Measurements from ENCODE around the gene GEN1. TPM values are rescaled to one million over a fixed set of nuclear protein-coding genes. Genes with fewer than 3 reads are reported as not detected.

GEN1 gene
- total and polyA plus RNA-seq, 2 donors from 2014 or later: 1.4 to 6.2 TPM

DNA sequence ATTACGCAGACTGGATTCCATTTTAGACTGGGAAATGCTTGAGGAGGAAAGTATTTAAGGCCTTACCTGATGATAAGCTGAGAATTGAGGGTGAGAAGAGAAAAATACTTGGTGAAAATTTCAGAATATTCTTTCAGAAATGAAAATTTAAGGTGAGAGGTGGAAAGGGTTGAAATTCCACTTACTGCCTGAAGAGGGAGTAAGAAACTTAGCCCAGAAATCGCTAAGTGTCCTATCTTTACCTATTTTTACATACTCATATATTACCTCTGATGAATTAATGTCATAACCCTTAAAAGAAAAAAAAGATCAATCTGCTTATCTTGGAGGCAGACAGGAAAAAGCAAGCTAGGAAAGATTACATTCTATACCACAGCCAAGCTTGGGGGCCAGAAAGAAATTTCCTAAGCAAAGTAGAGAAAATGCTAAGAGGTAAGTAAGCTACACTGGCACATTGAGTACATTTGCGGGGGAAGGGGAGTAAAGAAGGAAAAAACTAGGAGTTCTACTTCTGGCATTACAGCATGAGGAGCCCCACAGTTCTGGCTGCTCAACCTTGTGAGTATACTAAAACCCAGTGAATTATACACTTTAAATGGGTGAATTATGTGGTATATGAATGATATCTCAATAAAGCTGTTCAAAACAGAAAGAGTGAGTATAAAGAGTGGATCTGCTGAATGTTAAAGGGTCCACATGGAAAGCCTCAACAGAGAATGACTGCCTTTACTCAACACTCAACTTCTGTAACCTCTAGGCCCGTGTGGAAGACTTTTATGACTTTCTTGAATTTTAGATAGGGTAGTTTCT, 34.2 kb upstream of the GEN1 start:
- Histone ChIP-seq H3K36me3 (ENCODE audit: control insufficient read depth in 2 of 3, insufficient read depth in 3 of 3, low read length in 3 of 3) (peaks cover 3 to 9% (median 4%) of the 10 kb centered on the region in 3 donors), H3K9ac (ENCODE audit: low read length in 3 of 3) (no peak overlapping the region), H3K27ac (ENCODE audit: low read depth in 2 of 2, low read length in 2 of 2) (no peak overlapping the region), H3K4me1 (ENCODE audit: control insufficient read depth in 2 of 3, insufficient read depth in 2 of 3, low read depth in 1 of 3, low read length in 3 of 3) (no peaks in the 10 kb centered on the region), H3K9me3 (ENCODE audit: control insufficient read depth in 2 of 3, insufficient read depth in 1 of 3, low read length in 3 of 3) (no peaks in the 10 kb centered on the region), H3K4me3 (ENCODE audit: low read length in 3 of 3) (no peak overlapping the region), H3K27me3 (ENCODE audit: control insufficient read depth, insufficient read depth, low read length) (no peaks in the 10 kb centered on the region)
- peak in 2 of 5 donors; percentile 3 to 7 for DNase-seq
- FAIRE-seq: peak; percentile 32
- TF ChIP-seq, protein P1, sequence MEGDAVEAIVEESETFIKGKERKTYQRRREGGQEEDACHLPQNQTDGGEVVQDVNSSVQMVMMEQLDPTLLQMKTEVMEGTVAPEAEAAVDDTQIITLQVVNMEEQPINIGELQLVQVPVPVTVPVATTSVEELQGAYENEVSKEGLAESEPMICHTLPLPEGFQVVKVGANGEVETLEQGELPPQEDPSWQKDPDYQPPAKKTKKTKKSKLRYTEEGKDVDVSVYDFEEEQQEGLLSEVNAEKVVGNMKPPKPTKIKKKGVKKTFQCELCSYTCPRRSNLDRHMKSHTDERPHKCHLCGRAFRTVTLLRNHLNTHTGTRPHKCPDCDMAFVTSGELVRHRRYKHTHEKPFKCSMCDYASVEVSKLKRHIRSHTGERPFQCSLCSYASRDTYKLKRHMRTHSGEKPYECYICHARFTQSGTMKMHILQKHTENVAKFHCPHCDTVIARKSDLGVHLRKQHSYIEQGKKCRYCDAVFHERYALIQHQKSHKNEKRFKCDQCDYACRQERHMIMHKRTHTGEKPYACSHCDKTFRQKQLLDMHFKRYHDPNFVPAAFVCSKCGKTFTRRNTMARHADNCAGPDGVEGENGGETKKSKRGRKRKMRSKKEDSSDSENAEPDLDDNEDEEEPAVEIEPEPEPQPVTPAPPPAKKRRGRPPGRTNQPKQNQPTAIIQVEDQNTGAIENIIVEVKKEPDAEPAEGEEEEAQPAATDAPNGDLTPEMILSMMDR (IDR thresholded peaks at IDR 0.05; ENCODE audit: borderline replicate concordance, extremely low read depth, insufficient read depth): peak; percentile 61
- intact Hi-C loops (cut with DNase I): loop anchor here (10.0 kb wide), 1 partner anchor 105 kb away; no protein-coding TSS in a partner anchor

DNA sequence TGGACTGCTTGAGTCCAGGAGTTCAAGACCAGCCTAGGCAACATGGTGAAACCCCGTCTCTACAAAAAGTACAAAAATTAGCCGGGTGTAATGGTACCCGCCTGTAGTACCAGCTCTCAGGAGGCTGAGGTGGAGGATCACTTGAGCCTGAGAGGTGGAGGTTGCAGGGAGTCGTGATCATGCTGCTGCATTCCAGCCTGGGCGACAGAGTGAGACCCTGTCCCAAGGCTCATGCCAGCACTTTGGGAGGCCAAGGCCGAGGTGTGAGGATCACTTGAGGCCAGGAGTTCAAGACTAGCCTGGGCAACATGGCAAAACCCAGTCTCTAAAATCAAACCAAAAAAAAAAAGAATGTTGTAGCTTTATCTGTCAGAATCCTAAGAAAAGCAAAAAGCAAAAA, 25.7 kb upstream of the GEN1 start:
- intact Hi-C loops (cut with DNase I): loop anchor here (10.0 kb wide), 1 partner anchor 97 kb away; no protein-coding TSS in a partner anchor
- no peak for FAIRE-seq

DNA sequence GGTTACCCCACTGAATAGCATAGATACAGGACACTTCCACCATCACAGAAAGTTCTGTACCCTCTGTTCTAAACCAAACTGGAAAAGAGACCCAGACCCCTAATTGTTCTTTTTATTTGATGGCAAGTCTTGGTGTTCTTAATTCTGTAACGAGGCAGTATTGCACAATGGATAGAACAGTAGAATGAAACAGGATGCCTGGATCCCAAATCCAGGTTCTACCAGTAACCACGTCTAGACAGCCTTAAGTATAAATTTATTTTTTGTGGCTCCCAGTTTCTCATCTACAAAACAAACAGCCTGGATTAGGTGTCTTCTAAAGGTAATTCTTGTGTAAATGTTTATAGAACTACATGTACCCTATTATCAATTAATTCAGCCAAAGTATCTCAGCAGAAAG, 24.1 kb upstream of the GEN1 start:
- Histone ChIP-seq H3K4me1 (ENCODE audit: control insufficient read depth in 2 of 3, insufficient read depth in 2 of 3, low read depth in 1 of 3, low read length in 3 of 3) (no peaks in the 10 kb centered on the region), H3K36me3 (ENCODE audit: control insufficient read depth in 2 of 3, insufficient read depth in 3 of 3, low read length in 3 of 3) (peaks cover 0 to 10% (median 8%) of the 10 kb centered on the region in 3 donors), H3K27ac (ENCODE audit: low read depth in 2 of 2, low read length in 2 of 2) (no peak overlapping the region), H3K9ac (ENCODE audit: low read length in 3 of 3) (no peak overlapping the region), H3K9me3 (ENCODE audit: control insufficient read depth in 2 of 3, insufficient read depth in 1 of 3, low read length in 3 of 3) (no peaks in the 10 kb centered on the region), H3K4me3 (ENCODE audit: low read length in 3 of 3) (no peak overlapping the region), H3K27me3 (ENCODE audit: control insufficient read depth, insufficient read depth, low read length) (no peaks in the 10 kb centered on the region)
- DNase-seq (no peak), FAIRE-seq (no peak)
- TF ChIP-seq, protein P1 (IDR thresholded peaks at IDR 0.05; ENCODE audit: borderline replicate concordance, extremely low read depth, insufficient read depth): no peak
- intact Hi-C loops (cut with DNase I): loop anchor here (10.0 kb wide), 1 partner anchor 95 kb away; no protein-coding TSS in a partner anchor

More for the DNA sequence above, 25.7 kb upstream of the GEN1 start:
- TF ChIP-seq, protein P1 (IDR thresholded peaks at IDR 0.05; ENCODE audit: borderline replicate concordance, extremely low read depth, insufficient read depth): no peak
- Histone ChIP-seq H3K27me3 (ENCODE audit: control insufficient read depth, insufficient read depth, low read length) (no peaks in the 10 kb centered on the region), H3K4me1 (ENCODE audit: control insufficient read depth in 2 of 3, insufficient read depth in 2 of 3, low read depth in 1 of 3, low read length in 3 of 3) (no peaks in the 10 kb centered on the region), H3K9ac (ENCODE audit: low read length in 3 of 3) (no peak overlapping the region), H3K36me3 (ENCODE audit: control insufficient read depth in 2 of 3, insufficient read depth in 3 of 3, low read length in 3 of 3) (peaks cover 0 to 14% (median 11%) of the 10 kb centered on the region in 3 donors), H3K9me3 (ENCODE audit: control insufficient read depth in 2 of 3, insufficient read depth in 1 of 3, low read length in 3 of 3) (no peaks in the 10 kb centered on the region), H3K27ac (ENCODE audit: low read depth in 2 of 2, low read length in 2 of 2) (no peak overlapping the region), H3K4me3 (ENCODE audit: low read length in 3 of 3) (no peak overlapping the region)
- no peak for DNase-seq

Data from kidney (tissue), 14 donors.